ENCODE measurements around the gene CYP24A1.

The CYP24A1 gene

GRCh38 chr20:54207053-54207742, 33.4 kb upstream of the CYP24A1 start:
- H3K9me3 ChIP-seq (replicated peaks in 1 of 2; ENCODE audit: control insufficient read depth in 2 of 2, insufficient read depth in 1 of 2, low read depth in 1 of 2, low read length in 2 of 2) = peaks cover 0 to under 1% of the 10 kb centered on the region in 2 donors
- no peak overlapping the region for H4K8ac ChIP-seq (ENCODE audit: low read depth, low read length)
- H3K9ac ChIP-seq (ENCODE audit: low read depth, low read length, poor library complexity) = no peak overlapping the region
- peak overlapping the region in 1 of 2 donors; percentile 90 for H3K4me3 ChIP-seq (ENCODE audit: low read length in 2 of 2)
- H3K23ac ChIP-seq (ENCODE audit: low read depth, low read length, poor library complexity) = no peak overlapping the region
- H3K18ac ChIP-seq (ENCODE audit: low read length) = no peak overlapping the region
- no peak overlapping the region for H2BK5ac ChIP-seq (ENCODE audit: low read length)
- no peak for DNase-seq (ENCODE audit: low spot score)
- H3K4me2 ChIP-seq (ENCODE audit: insufficient read depth, low read length, poor library complexity, severe bottlenecking) = no peak overlapping the region
- no peak overlapping the region for H3K4ac ChIP-seq (ENCODE audit: low read length)
- peaks cover 3 to 5% of the 10 kb centered on the region in 2 donors for H3K4me1 ChIP-seq (ENCODE audit: control insufficient read depth in 2 of 2, insufficient read depth in 1 of 2, low read depth in 1 of 2, low read length in 2 of 2)
- H2AK5ac ChIP-seq (ENCODE audit: low read depth, low read length) = no peak overlapping the region
- H3K27me3 ChIP-seq (ENCODE audit: control insufficient read depth in 3 of 3, insufficient read depth in 3 of 3, low read depth in 1 of 3, low read length in 3 of 3) = peaks cover 0 to 5% (median 0%) of the 10 kb centered on the region in 3 experiments
- peaks cover 0 to 19% of the 10 kb centered on the region in 2 donors for H3K36me3 ChIP-seq (replicated peaks in 1 of 2; ENCODE audit: control insufficient read depth in 2 of 2, insufficient read depth in 2 of 2, low read length in 2 of 2)
- WGBS, 2 donors (ENCODE audit: extremely low coverage in 2 of 2, insufficient read length in 2 of 2, insufficient replicate concordance in 1 of 2) = no CpG with 5 or more reads among the region's 7 CpGs
- H3K79me1 ChIP-seq (ENCODE audit: low read depth, low read length) = no peaks in the 10 kb centered on the region
- H2BK15ac ChIP-seq (ENCODE audit: low read length) = no peak overlapping the region
- H2BK120ac ChIP-seq (ENCODE audit: low read depth, low read length) = no peak overlapping the region
- no peak overlapping the region for H2BK12ac ChIP-seq (ENCODE audit: low read length)
- no peak overlapping the region for H3K27ac ChIP-seq (replicated peaks; ENCODE audit: low read length)
- H2AFZ ChIP-seq (ENCODE audit: low read length) = peak overlapping the region; percentile 97
- H4K91ac ChIP-seq (ENCODE audit: low read depth, low read length, poor library complexity) = no peak overlapping the region
- H3K14ac ChIP-seq (ENCODE audit: low read length) = no peak overlapping the region

GRCh38 chr20:54205450-54205849, 31.7 kb upstream of the CYP24A1 start:
- no peak overlapping the region for H3K4me2 ChIP-seq (ENCODE audit: insufficient read depth, low read length, poor library complexity, severe bottlenecking)
- peaks cover 0 to 15% (median 0%) of the 10 kb centered on the region in 3 experiments for H3K27me3 ChIP-seq (ENCODE audit: control insufficient read depth in 3 of 3, insufficient read depth in 3 of 3, low read depth in 1 of 3, low read length in 3 of 3)
- no peak overlapping the region for H2BK120ac ChIP-seq (ENCODE audit: low read depth, low read length)
- no peak overlapping the region for H4K8ac ChIP-seq (ENCODE audit: low read depth, low read length)
- peak overlapping the region; percentile 6 for H2AFZ ChIP-seq (ENCODE audit: low read length)
- no peak overlapping the region for H3K4ac ChIP-seq (ENCODE audit: low read length)
- H3K36me3 ChIP-seq (replicated peaks in 1 of 2; ENCODE audit: control insufficient read depth in 2 of 2, insufficient read depth in 2 of 2, low read length in 2 of 2) = peaks cover 0 to 4% of the 10 kb centered on the region in 2 donors
- H3K27ac ChIP-seq (replicated peaks; ENCODE audit: low read length) = no peak overlapping the region
- no peaks in the 10 kb centered on the region for H3K79me1 ChIP-seq (ENCODE audit: low read depth, low read length)
- no peak overlapping the region for H3K9ac ChIP-seq (ENCODE audit: low read depth, low read length, poor library complexity)
- no peak overlapping the region for H3K14ac ChIP-seq (ENCODE audit: low read length)
- DNase-seq (ENCODE audit: low spot score) = no peak
- WGBS, 2 donors (ENCODE audit: extremely low coverage in 2 of 2, insufficient read length in 2 of 2, insufficient replicate concordance in 1 of 2) = no CpG with 5 or more reads among the region's 8 CpGs
- no peaks in the 10 kb centered on the region for H3K9me3 ChIP-seq (replicated peaks in 1 of 2; ENCODE audit: control insufficient read depth in 2 of 2, insufficient read depth in 1 of 2, low read depth in 1 of 2, low read length in 2 of 2)
- no peak overlapping the region for H2BK12ac ChIP-seq (ENCODE audit: low read length)
- no peak overlapping the region for H3K23ac ChIP-seq (ENCODE audit: low read depth, low read length, poor library complexity)
- no peak overlapping the region for H4K91ac ChIP-seq (ENCODE audit: low read depth, low read length, poor library complexity)
- H2BK15ac ChIP-seq (ENCODE audit: low read length) = no peak overlapping the region
- H2AK5ac ChIP-seq (ENCODE audit: low read depth, low read length) = no peak overlapping the region
- H2BK5ac ChIP-seq (ENCODE audit: low read length) = no peak overlapping the region
- no peak overlapping the region for H3K18ac ChIP-seq (ENCODE audit: low read length)
- no peak overlapping the region for H3K4me3 ChIP-seq (ENCODE audit: low read length in 2 of 2)
- H3K4me1 ChIP-seq (ENCODE audit: control insufficient read depth in 2 of 2, insufficient read depth in 1 of 2, low read depth in 1 of 2, low read length in 2 of 2) = peaks cover 3 to 5% of the 10 kb centered on the region in 2 donors

GRCh38 chr20:54204481-54204880, 30.7 kb upstream of the CYP24A1 start:
- no peak overlapping the region for H2BK120ac ChIP-seq (ENCODE audit: low read depth, low read length)
- no peak overlapping the region for H2AK5ac ChIP-seq (ENCODE audit: low read depth, low read length)
- H3K4me2 ChIP-seq (ENCODE audit: insufficient read depth, low read length, poor library complexity, severe bottlenecking) = no peak overlapping the region
- H2BK15ac ChIP-seq (ENCODE audit: low read length) = no peak overlapping the region
- H3K9ac ChIP-seq (ENCODE audit: low read depth, low read length, poor library complexity) = no peak overlapping the region
- H2BK5ac ChIP-seq (ENCODE audit: low read length) = no peak overlapping the region
- H2AFZ ChIP-seq (ENCODE audit: low read length) = no peak overlapping the region
- no peak overlapping the region for H3K14ac ChIP-seq (ENCODE audit: low read length)
- H3K79me1 ChIP-seq (ENCODE audit: low read depth, low read length) = no peaks in the 10 kb centered on the region
- H3K4me3 ChIP-seq (ENCODE audit: low read length in 2 of 2) = no peak overlapping the region
- WGBS, 2 donors (ENCODE audit: extremely low coverage in 2 of 2, insufficient read length in 2 of 2, insufficient replicate concordance in 1 of 2) = no CpG with 5 or more reads among the region's 5 CpGs
- H3K9me3 ChIP-seq (replicated peaks in 1 of 2; ENCODE audit: control insufficient read depth in 2 of 2, insufficient read depth in 1 of 2, low read depth in 1 of 2, low read length in 2 of 2) = no peaks in the 10 kb centered on the region
- H3K4ac ChIP-seq (ENCODE audit: low read length) = no peak overlapping the region
- no peak overlapping the region for H2BK12ac ChIP-seq (ENCODE audit: low read length)
- peaks cover 3 to 5% of the 10 kb centered on the region in 2 donors for H3K4me1 ChIP-seq (ENCODE audit: control insufficient read depth in 2 of 2, insufficient read depth in 1 of 2, low read depth in 1 of 2, low read length in 2 of 2)
- H4K8ac ChIP-seq (ENCODE audit: low read depth, low read length) = no peak overlapping the region
- H4K91ac ChIP-seq (ENCODE audit: low read depth, low read length, poor library complexity) = no peak overlapping the region
- H3K27me3 ChIP-seq (ENCODE audit: control insufficient read depth in 3 of 3, insufficient read depth in 3 of 3, low read depth in 1 of 3, low read length in 3 of 3) = peaks cover 0 to 19% (median 0%) of the 10 kb centered on the region in 3 experiments
- H3K36me3 ChIP-seq (replicated peaks in 1 of 2; ENCODE audit: control insufficient read depth in 2 of 2, insufficient read depth in 2 of 2, low read length in 2 of 2) = no peaks in the 10 kb centered on the region
- no peak overlapping the region for H3K27ac ChIP-seq (replicated peaks; ENCODE audit: low read length)
- DNase-seq (ENCODE audit: low spot score) = no peak
- H3K18ac ChIP-seq (ENCODE audit: low read length) = no peak overlapping the region
- H3K23ac ChIP-seq (ENCODE audit: low read depth, low read length, poor library complexity) = no peak overlapping the region

- Histone ChIP-seq H2BK15ac (ENCODE audit: low read length) (no peak overlapping the region), H3K23ac (ENCODE audit: low read depth, low read length, poor library complexity) (no peak overlapping the region), H2AFZ (ENCODE audit: low read length) (no peak overlapping the region), H3K9ac (ENCODE audit: low read depth, low read length, poor library complexity) (no peak overlapping the region), H3K4me1 (ENCODE audit: control insufficient read depth in 2 of 2, insufficient read depth in 1 of 2, low read depth in 1 of 2, low read length in 2 of 2) (peaks cover under 1 to 1% of the 10 kb centered on the region in 2 donors), H4K91ac (ENCODE audit: low read depth, low read length, poor library complexity) (no peak overlapping the region), H3K36me3 (replicated peaks in 1 of 2; ENCODE audit: control insufficient read depth in 2 of 2, insufficient read depth in 2 of 2, low read length in 2 of 2) (peaks cover 0 to 2% of the 10 kb centered on the region in 2 donors), H3K9me3 (replicated peaks in 1 of 2; ENCODE audit: control insufficient read depth in 2 of 2, insufficient read depth in 1 of 2, low read depth in 1 of 2, low read length in 2 of 2) (no peaks in the 10 kb centered on the region), H3K4me2 (ENCODE audit: insufficient read depth, low read length, poor library complexity, severe bottlenecking) (no peak overlapping the region), H3K4ac (ENCODE audit: low read length) (no peak overlapping the region), H3K27ac (replicated peaks; ENCODE audit: low read length) (no peak overlapping the region), H4K8ac (ENCODE audit: low read depth, low read length) (no peak overlapping the region), H3K14ac (ENCODE audit: low read length) (no peak overlapping the region), H3K79me1 (ENCODE audit: low read depth, low read length) (no peaks in the 10 kb centered on the region), H2AK5ac (ENCODE audit: low read depth, low read length) (no peak overlapping the region), H3K27me3 (ENCODE audit: control insufficient read depth in 3 of 3, insufficient read depth in 3 of 3, low read depth in 1 of 3, low read length in 3 of 3) (peaks cover 0 to 19% (median 0%) of the 10 kb centered on the region in 3 experiments), H2BK120ac (ENCODE audit: low read depth, low read length) (no peak overlapping the region), H3K4me3 (ENCODE audit: low read length in 2 of 2) (no peak overlapping the region), H2BK12ac (ENCODE audit: low read length) (no peak overlapping the region), H3K18ac (ENCODE audit: low read length) (no peak overlapping the region), H2BK5ac (ENCODE audit: low read length) (no peak overlapping the region)
- no CpG with 5 or more reads among the region's 6 CpGs for WGBS, 2 donors (ENCODE audit: extremely low coverage in 2 of 2, insufficient read length in 2 of 2, insufficient replicate concordance in 1 of 2)
- no peak for DNase-seq (ENCODE audit: low spot score)
Observed at GRCh38 chr20:54204063-54204462, 30.3 kb upstream of the CYP24A1 start.

All from neuronal stem cell (in vitro differentiated cells).